GM21390 (cell line): ENCODE data around the gene RGS12.

ENCODE experiments used
- ATAC-seq: cut with Tn5 transposase; IDR thresholded peaks from one replicate; pipeline ENCODE4 v1.9.1; 2021; ENCODE audit not compliant: unreplicated experiment

RGS12 gene

DNA sequence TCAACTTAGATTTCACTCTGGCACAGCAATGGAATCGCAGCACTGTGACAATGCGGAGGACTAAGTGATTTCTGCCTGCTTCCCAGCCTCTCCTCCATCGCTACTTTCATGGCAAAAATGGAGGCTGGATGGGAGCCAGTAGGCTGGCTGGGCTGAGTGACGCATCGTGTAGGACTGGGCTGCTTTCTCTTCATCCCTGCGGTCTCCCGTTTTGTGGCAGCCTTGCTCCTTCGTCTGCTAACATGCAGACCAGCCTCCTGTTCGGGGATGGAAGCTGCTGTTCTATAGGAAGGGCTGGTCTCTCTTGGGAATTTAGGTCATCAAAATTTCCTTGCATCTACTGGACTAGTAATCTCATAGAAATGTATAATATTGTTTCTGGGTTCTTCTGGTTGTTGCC is 15.8 kb upstream of the RGS12 start:
- no peak for ATAC-seq

- no peak for ATAC-seq
Observed at GRCh38 chr4:3280466-3280865, 12.4 kb upstream of the RGS12 start.

DNA sequence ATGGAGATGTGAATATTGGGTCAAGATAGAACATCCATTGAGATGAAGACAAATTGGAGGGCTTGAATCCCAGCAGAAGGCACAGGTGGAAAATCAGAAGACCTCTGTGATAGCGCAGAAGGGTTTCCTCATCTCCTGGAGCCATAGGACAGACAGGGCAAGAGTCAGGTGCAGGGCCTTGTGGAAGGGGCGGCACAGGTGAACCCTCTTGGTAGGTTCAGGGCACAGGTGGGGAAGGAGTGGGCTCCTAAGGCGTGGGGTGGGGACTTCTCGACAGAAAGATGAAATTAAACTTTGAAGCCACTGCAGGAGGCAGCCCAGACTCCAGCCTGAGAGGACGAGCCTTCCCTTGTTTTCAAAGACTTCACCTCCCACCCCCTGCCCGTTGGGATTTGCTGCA is 9.3 kb upstream of the RGS12 start:
- no peak for ATAC-seq

DNA sequence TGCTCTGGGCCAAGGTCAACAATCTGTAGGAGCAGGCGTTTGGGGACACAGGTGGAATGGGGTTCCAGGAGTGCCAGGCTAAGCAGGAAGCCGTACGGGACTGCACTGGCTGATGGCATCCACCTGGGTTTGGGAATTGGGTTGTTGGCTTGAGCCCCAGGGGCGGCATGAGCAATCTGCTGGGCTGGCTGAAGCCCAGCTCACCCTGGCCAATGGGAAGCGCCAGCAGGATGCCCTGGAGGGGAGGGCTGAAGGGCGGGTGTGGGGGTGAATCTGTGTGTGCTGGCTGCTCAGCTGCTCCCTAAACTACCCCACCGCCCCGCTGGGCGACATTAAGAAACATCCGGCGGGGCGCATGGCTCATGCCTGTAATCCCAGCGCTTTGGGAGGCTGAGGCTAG is 8.9 kb upstream of the RGS12 start:
- no peak for ATAC-seq

GRCh38 chr4:3284734-3285557 is 7.9 kb upstream of the RGS12 start:
- ATAC-seq, result no peak

DNA sequence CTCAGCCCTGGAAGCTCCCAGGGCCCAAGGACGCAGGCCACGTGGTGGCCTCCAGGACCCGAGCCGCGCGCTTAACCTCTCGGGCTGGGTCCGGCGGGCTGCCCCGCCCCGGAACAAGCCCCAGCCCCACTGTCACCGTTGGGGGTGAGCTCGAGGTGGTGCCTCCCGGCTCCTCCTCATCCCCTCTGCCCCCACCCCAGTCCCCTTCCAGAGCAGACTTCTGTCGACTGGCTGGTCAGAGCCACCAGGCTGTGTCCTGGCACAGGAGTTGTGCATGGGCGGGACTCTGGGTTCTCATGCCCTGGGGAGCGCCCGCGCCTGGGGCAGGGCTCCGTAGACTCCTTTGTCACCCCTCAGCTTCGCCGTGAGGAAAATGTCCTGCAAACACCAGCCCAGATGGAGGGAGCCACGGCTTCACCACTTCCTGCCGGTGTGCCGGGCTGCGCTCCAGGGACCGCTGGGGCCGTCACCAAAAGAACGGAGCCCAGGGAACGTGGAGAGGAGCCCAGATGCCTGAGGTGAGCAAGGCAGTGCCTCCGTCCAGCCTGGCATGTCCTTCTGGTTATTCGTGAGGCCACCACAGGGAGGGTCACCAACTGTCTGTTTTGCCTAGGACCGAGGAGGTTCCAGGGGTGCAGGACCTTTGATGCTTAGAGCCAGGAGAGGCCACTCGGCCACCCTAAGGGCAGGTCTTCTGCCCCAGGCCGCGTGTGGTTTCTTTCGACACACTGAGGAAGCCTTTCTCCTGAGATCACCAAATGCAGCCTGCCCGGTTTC is 7.1 kb upstream of the RGS12 start:
- ATAC-seq, result peak; percentile 96

- no peak for ATAC-seq
Observed at GRCh38 chr4:3286335-3287175, 6.3 kb upstream of the RGS12 start.

DNA sequence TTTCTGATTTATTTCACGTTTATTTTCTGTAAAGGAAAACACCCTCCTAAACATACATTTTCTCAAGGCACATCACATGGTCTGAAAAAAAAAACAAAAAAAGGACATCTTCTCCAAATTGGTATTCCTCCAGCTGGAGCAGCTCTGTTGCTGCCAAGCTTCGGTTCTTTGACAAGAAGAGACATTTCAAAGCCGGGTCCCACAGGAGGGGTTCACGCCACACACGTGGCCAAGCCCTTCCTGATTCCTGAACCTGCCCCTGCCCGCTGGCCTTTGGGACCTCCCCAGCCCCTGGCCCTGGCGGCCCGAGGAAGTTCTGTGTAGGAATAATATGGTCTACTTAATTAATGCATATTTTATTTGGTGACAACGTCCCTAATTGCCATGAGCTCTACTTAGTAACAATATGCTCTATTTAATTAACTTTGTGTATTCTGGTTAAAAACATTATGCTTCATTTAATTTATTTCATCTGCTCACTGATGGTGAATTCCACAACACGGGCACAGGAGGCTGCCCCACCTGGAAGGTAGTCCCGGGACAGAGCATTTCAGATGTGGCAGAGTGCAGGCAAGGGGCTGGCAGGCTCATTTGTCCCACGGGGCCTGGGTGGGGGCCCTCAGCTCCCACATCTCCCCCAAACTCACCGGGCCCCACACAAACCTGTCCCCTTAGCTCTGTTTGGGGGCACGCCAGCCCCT is 5.4 kb upstream of the RGS12 start:
- no peak for ATAC-seq

DNA sequence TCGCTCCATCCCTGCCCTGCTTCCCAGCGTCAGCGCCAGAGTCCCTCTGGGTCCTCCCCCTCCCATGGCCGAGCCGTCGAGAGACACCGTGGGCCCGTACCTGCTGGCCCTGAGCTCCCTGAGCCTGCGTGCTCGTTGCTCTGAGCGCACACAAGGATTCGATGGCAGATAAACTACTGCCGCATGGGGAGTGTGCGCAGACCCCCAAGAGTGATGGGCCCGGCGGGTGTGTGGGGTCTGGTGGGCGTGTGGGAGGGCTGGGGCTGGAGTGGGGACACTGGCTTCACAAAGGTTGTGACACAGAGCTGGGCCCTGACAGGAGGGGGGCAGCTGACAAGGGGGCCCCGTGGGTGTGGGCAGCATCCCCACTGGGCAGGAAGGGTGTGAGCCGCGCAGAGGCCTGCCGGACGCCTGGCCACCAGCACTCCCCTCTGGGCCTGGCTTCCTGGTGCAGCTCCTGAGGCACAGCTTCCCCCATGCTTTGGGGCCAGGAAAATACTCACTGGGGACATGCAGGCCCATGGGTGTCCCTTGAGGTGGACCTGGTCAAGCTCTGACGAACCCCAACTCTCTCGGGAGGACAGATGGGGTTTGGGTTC is 4.8 kb upstream of the RGS12 start:
- ATAC-seq, result no peak

GRCh38 chr4:3288571-3289094 is 4.2 kb upstream of the RGS12 start:
- ATAC-seq, result no peak

DNA sequence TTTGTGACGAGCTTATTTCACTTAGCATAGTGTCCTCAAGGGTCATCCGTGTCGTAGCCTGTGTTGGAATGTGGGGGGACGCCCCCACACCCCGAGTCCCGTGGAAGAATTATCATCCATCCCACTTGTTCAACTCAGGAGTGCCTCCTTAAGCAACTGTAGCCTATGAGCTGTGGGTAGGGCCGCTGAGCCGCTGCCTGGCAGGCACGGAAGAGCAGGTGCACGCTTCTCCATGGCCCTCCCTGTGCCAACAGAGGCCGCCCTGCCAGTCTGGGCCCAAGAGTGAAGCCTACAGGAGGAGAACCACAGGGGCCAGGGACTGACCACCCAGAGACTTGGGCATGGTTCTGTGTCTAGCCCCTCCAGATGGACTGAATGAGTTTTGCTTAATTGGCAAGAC is 2.3 kb upstream of the RGS12 start:
- ATAC-seq, result no peak

DNA sequence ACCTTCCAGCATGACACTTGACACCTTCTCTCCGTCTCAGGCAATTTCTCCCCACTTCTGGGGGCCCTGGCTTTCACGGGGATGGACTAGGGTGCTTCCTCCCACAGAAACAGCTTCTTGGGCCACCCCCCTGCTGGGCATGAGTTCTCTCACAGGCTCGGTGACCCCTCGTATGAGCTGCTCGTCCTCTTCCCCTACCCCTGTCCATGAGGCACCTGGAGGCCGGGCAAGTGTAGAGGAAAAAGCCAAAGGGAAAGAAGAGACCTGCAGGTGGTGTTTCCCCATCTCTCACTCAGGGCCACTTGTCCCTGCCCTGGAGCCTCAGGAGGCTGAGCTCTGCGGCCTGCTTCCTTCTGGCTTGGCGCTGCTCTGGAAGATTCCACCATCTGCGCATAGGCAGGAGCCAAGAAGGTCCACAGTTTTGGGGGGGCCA is 1.9 kb upstream of the RGS12 start:
- ATAC-seq, result no peak

DNA sequence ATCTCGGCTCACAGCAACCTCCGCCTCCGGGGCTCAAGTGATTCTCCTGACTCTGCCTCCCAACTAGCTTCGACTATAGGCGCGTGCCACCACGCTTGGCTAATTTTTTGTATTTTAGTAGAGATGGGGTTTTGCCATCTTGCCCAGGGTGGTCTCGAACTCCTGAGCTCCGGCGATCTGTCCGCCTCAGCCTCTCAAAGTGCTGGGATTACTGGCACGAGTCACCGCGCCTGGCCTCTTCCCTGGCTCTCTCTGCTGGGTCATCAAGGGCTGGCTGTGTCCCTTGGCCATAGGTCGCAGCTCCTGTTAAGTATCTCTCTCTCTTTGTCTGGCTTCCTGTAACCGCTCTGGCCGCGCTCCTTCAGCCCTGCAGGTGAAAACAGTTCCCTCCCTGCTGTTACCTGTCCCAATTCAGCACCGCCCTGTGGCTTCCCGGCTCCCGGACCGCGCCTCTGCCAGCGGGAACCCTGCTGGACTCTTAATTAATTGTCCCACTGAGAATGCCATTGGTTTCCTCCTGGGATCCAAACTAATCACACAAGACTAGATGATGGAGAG is 1.3 kb upstream of the RGS12 start:
- ATAC-seq, result no peak

- ATAC-seq, result peak; percentile 8
Observed at GRCh38 chr4:3291969-3292570, 751 bp upstream of the RGS12 start.

- ATAC-seq, result no peak
Observed at GRCh38 chr4:3293401-3294391, 875 bp downstream of the RGS12 start.

DNA sequence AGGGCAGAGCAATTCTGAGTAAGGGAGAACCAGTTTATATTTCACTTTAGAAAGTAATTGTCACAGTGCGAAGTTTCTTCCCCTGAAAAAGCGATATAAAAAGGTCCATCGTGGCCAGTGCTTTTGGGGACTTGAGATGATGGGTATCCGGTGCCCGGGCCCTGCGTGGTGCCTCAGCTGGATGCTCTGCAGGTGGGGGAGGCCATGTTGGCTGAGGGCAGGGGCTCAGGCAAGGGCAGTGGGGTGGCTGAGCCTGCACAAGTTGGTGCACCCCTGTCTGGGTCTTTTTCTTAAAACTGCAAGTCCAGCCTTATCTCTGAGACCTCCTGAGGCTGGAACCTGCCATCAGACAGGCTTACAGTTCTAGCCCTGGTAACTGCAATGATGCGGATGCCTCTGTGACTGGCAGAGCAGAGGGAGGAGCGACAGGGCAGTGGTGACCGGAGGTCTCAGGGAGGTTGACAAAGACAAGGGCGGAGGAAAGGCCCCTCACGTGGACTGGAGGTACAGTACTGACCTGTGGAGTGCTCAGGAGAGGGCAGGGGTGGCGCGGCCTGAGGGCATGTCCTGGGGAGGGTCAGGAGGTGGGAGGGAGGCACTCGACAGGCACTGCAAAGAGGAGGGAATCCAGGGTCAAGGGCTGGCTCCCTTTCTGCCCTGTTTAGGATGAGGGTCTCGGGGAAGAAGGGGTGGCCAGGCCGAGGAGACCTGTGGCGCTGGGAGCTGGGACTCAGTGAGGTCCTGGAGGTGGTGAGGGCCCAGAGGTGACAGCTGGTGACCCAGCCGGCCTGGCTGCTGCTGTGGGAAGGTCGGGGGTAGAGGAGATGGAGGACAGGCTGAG is 1.8 kb downstream of the RGS12 start:
- ATAC-seq, result no peak

GRCh38 chr4:3295837-3296624 is 3.2 kb downstream of the RGS12 start:
- no peak for ATAC-seq
